Myocyte (in vitro differentiated cells): ENCODE data around the gene ADGRL2. TPM values are rescaled to one million over a fixed set of nuclear protein-coding genes. Genes with fewer than 3 reads are reported as not detected.

ENCODE experiments used
- DNase-seq: peaks from one replicate; pipeline ENCODE4 v3.0.0-alpha.2; 2012; ENCODE audit warnings: low read depth
- total RNA-seq: library from RNA; depleted of rRNA; stranded (reverse); fragments of >200 nt; gene quantifications from 2 replicates; pipeline ENCODE4 v1.2.3, GENCODE V29; 2014

ADGRL2 gene
- total RNA-seq, 1 donor from 2014 or later, result 1.8 TPM

DNA sequence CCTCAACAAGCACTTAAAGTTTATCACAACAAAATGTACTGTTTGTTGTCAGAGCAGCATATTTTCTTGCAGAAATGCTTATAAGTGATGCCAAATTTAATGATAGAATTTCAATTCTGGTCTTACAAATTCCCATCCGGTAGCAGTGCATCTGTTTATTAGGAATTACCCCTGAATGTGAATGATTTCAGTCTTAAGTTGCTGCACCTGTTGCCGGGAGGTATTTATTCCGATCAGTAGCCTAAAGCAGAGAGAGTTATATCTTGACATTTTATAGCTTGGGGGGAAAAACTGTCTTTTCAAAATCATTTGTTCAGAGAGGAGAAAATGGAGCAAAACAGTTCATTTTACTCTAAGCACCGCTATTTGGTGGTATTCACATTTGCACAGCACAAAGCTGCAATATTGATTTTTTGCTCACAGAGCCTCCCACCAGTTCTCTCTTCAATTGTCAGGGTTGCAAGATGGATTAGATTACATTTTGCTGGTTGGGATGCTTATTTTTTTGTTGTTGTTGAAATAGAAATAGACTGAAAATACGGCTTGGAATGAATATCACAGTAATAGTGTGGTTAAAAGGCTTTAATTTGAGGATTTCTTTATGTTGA lies 98.6 kb downstream of the ADGRL2 start:
- DNase-seq, result no peak

DNA sequence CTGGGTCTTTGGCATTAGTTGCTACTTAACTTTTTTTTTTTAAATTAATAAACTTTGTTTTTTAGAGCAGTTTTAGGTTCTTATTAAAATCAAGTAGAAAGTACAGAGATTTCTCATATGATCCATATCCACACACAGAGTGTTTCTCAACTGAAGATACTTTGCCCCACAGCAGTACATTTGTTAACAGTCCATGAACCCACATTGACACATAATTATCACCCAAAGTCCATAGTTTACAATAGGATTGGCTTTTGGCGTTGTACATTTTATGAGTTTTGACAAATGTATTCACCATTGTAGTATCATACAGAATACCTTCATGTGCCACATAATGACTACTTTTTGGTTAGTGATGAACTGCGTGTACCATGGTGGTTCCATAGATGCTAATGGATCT lies 106.8 kb downstream of the ADGRL2 start:
- DNase-seq, result no peak

DNA sequence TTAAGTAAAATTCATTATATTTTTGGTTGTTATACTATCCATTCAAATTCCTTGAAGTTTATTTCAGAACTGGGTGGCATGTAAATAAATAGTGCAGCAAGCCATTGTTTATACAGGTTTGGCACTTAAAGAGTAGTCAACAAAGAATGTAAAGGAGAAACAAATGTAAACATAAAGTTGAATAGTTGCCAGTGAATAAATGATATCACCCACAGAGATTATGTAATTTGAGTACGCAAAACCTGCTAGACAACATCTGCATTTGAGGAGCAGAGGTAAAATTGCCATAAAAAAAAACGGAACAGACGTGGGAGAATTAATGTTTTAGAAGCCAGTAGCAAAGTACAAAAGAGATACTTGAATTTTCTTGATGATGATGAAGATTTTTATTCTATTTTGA lies 111.6 kb downstream of the ADGRL2 start:
- no peak for DNase-seq

DNA sequence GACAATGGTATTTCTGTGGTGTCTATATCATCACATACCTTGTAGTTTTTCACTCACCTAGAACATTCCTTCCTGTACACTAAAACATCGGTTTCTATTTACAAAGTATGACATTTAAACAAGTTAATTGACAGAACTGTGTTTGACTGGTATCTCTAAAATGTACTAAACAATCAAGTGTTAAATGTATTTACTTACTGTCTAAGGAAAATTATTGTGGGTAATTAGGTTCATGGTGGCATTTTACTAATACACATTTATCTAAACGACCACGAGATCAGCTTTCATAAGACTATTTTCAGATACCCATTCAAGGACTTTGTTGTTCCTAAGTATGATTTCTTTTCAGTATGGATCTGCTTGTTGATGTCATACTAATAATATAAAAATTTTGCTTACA lies 115.2 kb downstream of the ADGRL2 start:
- no peak for DNase-seq

DNA sequence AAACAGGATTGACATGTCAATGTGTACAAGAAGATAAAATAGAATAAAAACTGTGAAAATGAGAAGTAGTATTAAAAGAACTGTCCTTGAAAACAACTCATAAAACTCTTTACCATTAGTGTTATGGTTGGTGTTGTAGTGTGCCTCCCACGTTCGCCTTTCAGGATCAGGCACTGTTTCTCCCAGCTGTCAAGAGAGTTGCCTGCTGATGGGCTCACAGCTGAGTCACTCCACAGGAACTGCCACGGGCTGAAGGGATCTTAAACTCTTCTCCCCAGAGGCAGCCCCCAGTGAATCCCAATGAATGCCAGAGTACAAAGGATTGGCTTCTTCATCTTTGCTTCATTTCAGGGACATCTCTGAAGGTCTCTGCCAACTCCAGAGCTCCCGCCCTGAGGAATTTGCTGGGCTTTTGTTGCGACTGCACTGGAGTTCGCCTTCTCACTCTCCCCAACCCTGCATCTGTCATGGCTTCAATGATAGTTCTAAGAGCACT lies 119.6 kb downstream of the ADGRL2 start:
- DNase-seq, result peak; percentile 42

DNA sequence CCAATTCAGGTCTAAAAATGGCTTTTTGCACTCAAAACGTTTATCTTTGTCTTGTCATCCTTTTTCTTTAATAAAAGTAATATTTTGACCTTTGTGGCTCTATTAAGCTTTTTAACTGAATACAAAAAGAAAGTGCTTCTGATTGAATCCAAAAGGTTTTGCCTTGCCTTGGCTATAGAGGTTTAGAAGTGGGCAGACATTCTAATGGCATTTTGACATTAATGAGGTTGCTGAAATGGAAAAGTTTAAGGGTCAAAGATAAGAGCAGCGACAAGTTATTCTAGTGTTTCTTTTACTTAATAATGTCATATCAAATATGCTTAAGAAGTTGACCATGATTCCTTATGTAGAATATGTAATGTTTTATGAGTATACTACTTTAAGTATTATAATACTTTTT lies 120.2 kb downstream of the ADGRL2 start:
- no peak for DNase-seq

DNA sequence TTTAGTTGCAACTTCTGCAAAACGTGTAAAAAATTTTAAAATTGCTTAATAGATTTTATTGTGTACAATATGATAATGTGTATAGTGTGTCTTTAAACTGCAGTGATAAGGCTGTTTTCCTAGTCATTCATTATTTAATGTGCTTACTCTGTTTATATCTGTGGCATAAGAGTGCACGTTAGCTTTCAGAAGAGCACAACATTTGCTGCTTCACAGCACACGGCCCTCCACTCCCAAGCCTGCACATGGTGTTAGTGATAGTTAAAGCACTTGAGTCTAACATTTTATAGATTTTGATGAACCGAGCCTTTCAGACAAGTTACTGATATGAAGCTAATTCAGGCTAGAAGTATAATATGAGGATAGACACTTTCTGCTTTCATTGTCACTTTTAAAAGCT lies 120.6 kb downstream of the ADGRL2 start:
- DNase-seq, result no peak

DNA sequence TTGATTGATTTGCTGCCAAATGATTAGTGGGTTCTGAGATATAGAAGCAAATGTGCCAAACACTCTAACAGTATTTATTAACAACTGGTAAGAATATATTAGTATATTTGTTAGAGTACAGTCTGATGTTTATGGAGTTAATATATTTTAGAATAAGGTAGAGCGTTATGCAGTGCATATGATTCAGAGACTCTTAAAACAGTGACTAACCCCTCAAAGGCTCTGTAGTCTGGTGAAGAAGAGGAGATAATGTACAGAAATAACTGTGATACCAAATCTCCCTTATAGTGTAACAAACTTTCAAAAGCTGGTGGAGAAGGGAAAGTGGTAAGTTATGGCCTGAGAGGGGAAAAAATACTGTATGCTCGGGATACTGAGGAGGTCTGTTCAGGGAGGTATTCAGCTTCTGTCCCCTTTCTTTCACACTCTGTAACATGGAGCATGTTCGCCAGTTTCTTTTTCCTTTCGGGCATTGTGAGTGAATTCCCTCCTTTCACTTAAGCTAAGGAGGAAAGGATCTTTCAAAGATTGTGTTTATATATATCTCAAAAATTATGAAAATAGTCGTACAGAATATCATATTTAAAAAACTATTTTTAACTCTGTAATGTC lies 121.2 kb downstream of the ADGRL2 start:
- no peak for DNase-seq

DNA sequence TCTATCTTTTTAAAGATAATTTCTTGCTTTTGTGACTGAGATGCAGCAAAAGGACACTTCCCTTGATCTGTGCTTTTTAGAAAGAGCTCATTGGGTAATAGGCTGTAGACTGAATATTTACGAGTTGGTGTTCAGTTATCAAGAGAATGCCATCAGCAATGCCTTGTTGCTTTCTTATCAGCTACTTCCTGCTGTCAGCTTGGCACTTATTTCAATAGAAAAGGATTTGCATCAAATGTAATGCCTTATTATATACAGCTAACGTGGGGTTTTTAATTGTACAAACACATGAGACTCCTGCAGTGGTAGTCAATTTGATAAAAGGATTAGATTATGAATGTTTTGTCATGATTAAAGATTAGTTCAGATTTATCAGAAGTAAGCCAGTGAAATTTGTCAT lies 122.2 kb downstream of the ADGRL2 start:
- DNase-seq, result no peak

DNA sequence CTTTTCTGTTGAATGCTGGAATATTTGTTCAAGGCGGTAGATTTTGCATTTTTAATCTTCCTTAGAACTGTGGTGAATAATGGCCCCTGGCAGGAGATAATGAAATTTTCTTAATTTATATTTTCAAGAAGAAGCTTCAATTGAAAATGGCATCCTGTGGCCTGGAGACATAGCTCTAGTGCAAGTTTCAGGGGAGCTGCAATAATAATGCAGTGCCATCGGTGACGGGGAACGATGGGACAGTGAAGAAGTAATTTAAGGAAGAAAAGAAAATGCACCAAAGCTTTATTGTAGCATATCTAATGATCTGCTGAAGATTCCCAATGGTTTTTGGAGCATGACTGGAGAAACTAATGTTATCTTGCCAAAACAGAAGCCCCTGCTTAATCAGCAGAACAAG lies 128.4 kb downstream of the ADGRL2 start:
- no peak for DNase-seq

DNA sequence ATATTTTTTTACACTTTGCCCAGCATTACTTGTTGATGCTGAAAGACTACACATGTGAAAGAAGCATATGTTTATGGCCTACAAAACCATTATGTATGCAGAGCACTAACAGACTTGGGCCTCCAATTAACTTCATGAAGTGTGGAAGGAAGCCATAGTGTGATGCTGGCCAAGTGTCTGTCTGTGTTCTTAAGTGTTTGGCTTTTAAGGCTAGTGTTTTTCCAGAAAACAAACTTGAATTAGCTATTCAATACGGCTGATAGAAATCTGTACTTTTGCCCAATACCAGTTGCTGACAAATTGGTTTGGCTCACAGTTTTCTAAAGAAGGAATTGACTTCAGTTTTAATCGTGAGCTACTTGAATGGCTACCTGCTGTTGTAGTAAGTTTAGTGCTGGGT lies 136.1 kb downstream of the ADGRL2 start:
- DNase-seq, result no peak

DNA sequence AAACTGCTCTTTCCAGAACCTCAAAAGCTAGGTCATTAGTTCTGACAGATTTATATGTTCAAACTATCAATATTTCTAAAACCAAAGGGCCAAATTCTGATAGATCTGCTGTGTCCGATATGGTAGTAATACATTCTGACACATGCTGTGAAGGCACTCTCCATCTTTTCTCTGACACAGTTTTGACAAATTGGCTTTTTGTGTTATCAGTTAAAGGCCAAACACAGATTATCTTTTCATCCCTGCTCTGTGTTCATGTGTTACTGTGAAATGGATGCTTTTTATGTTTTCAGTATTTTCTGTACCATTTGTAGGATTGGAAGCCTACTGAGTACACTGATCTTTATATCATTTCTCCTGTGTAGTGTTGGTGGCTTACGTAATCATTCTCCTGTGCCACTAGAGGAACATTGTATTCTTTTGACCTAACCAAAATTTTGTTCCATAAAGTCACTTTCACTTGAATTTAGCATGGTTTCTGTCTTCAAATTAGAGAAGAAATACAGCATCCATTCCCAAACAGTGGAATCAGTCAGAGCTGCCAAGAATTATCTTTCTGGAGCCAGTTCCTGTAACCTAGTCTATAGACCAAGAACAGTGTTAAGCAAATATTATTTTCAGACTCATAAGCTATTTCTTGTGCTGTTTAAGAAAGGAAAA lies 137.2 kb downstream of the ADGRL2 start:
- no peak for DNase-seq

DNA sequence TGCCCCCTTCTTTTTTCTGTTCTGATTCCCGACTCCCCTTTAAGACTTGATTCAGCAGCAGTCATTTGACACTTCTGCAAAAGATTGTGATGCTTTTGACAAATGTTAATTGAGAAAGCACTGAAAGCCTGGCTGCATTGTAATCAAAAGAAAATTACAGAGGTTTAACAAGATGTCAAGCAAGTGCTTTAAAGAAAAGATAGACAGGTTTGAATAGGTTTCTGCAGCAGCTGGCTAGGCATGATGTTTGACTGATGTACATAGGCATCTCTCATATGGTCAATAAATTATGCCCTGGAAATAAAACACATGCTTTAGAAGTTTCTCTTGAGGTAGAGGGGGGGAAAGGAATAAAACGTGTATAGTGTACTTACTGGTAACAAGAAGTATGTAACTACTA lies 147.8 kb downstream of the ADGRL2 start:
- DNase-seq, result no peak

DNA sequence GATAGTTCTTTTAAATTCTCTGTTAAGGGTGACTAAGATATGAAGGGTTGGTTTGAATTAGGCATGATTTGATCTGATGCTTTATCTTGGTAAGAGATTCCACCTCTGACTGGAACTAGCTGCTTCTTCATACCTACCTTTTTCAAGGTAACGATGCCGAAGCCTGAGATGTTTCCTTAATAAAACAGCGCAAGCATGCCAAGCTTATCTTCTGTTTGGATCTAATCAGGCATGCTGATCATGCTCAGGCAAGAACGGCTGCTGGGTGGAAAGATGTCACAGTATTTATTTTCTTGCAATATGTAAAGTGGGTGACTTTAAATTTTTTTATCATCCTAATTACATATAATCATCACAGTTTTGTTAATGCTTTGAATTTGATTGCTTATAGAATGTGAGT lies 148.7 kb downstream of the ADGRL2 start:
- no peak for DNase-seq

DNA sequence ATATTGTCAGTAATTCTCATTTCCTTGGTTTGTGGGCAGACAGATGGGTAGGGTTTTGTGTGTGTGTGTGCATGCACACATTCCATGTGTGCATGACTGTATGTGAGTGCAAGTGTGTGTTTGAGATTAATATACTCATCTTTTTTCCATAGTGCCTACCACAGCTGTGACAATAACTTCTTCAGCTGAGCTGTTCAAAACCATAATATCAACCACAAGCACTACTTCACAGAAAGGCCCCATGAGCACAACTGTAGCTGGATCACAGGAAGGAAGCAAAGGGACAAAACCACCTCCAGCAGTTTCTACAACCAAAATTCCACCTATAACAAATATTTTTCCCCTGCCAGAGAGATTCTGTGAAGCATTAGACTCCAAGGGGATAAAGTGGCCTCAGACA lies 149.3 kb downstream of the ADGRL2 start:
- DNase-seq, result no peak

DNA sequence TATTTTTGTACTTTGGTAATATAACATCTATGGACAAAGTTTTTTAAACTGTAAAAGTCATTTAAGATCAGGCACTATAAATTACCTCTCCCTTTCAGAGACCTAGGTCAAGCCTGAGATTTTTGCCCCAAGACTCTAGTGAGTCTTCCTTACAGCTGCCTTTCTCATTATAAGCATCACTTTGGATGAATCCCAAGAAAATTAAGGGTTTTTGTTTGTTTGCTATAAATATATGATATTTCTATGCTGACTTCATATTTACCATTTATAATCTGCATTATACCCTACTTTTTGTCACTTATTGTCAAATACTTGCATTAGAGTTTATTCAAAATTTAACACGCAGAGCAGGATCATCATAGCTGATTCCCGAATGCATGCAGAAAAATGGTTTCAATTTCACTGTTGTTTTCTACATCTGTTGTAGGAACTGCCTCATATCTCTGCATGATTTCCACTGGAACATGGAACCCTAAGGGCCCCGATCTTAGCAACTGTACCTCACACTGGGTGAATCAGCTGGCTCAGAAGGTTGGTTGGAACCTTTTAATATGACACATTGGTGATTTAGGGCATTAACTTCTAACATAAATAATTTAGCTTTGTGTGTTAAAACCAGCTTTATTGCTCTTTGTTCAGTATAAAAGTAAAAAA lies 150.0 kb downstream of the ADGRL2 start:
- no peak for DNase-seq

DNA sequence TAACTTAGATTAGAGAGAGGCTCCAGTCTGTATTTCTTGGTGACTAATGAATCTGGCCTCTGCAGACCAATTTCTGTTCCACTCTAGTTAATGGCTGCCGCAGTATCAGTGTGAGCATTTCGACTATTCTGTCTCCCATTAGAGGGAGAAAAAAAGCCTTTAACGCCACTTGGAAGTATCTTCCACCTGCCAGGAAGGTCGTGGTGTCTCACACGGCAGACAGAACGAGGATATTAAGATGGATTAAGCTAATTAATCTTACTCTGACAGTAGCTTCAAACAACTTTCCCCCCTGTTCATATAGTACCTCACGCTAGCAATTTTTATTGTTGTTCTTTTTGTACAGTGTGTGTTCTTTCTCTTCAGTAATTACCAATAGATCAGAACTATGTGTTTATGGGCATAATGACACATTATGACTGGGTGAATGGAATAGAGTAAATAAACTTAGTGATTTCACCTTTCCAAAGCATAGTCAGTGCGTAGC lies 153.8 kb downstream of the ADGRL2 start:
- no peak for DNase-seq

DNA sequence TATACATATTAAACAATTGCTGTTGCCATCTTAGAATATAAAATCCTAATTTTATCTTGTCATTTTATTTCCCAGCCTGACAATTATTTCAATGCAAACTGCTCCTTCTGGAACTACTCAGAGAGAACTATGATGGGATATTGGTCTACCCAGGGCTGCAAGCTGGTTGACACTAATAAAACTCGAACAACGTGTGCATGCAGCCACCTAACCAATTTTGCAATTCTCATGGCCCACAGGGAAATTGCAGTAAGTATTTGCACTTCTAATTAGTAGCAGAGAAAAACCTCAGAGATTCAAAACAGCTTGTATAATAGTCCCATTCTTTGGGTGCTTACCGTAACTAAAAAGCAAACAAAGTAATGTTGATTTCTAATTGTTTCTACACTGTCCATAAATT lies 167.2 kb downstream of the ADGRL2 start:
- DNase-seq, result no peak

DNA sequence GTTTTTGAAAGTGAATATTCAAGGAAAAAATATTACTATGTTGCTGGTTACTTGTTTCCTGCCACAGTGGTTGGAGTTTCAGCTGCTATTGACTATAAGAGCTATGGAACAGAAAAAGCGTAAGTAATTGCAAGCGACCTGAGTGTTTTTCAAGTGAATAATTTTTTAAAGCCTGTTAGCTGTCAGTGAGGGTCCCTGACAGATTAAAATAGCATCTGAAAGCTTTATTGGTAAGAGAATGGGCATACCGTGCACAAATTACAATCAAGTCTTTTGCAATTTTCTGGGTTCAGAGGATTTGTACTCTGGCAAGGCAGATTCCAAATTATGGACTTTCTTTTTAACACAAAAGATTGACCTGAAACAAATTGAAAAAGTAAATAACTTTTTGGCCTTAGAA lies 169.7 kb downstream of the ADGRL2 start:
- DNase-seq, result no peak

DNA sequence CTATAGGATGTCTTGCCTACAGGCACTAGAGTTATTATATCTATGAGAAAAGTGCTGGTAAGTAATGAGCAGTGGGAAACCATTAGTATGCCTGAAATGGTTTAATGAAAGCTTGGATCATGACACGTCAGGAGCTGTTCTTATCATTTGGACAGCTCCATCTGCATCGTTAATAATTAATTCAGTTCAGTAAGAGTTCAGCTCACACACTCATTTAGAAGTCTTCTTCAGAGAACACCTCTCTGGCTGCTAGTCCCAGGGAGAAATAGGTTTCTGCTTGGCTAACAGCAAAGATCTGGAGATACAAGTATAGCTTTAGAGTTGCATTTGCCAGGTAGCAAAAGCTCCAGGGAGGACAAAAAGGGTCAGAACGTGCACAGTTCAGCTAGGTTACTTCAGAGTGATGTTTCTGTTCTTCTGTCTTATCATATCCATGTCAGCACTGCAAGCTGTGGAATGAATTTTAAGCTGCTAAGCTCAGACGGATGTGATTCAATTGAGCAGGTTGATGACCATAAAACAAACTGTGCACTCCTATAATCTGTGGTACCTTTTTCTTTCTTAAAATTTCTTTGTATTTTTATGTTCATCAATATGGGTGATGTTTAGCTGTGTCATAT lies 173.6 kb downstream of the ADGRL2 start:
- DNase-seq, result no peak

DNA sequence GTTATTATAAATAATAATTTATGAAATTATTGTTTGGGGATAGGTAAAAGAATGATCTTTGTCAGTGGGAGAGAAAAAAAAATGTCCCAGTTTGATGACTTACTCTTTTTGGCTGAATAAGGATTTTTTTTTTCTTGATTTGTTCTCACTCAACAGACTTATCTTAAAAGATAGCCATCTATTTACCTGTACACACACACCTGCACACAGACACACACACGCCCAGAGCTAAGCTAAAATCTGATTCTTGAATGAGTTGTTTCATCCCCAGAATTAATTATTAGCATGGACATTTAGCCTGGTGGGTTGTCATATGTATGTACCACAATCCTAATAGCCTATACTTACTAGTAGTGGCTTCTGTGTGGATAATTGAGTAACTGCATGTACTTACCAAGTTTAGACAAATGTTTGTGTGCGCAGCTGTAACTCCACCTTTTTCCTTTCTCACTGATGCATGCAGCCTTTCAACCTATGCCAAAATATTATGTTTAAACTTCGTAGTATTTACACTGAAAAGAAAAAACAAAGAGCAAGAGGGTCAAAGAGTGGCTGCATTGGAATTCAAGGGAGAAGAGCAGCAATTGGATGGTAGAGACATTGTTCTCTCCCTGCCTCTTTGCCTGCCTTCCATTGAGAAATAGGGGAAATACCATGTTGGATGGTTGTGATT lies 174.3 kb downstream of the ADGRL2 start:
- no peak for DNase-seq
